EH (cell line): Measurements from ENCODE around the gene CCDC102A.

Experiments used
- DNase-seq: peaks from one replicate; pipeline ENCODE4 v3.0.0-alpha.2; 2015; ENCODE audit warnings: low read depth

Gene CCDC102A

DNA sequence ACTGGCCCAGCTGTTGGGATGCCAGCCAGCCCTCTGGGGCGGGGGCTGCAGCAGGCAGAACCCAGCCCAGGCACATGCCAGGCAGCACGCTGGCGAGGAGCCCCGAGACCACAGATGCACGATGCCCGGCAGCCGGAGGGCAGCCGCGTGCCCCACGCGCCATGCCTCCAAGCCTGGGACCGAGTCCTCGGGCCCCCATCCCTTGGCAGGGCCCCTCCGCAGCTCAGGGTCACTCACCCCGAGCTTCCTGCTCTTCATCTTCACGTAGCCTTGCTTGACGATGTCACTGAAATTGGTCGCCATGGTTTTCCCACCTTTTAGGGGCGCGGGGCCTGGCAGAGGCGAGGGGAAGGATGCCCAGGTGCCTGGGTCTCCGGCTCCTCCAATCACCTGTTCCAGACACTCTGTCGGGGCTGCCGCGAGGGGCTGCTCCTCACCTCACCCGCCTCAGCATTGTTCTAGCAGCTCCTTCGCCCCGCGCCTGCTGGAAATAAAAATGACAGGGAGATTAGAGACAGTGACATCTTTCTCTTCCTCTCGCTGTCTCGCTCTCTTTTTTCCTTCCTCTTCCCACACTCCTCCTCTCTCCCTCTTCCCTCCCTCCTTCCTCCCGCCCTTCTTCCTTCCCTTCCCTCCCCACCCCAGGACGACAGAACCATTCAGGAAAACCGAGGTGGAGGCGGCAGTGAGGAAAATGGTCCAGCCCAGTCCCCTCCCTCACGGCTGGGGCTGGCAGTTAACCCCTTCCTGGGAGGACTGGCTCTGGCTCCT is 57.0 kb downstream of the CCDC102A start:
- peak; percentile 85 for DNase-seq

DNA sequence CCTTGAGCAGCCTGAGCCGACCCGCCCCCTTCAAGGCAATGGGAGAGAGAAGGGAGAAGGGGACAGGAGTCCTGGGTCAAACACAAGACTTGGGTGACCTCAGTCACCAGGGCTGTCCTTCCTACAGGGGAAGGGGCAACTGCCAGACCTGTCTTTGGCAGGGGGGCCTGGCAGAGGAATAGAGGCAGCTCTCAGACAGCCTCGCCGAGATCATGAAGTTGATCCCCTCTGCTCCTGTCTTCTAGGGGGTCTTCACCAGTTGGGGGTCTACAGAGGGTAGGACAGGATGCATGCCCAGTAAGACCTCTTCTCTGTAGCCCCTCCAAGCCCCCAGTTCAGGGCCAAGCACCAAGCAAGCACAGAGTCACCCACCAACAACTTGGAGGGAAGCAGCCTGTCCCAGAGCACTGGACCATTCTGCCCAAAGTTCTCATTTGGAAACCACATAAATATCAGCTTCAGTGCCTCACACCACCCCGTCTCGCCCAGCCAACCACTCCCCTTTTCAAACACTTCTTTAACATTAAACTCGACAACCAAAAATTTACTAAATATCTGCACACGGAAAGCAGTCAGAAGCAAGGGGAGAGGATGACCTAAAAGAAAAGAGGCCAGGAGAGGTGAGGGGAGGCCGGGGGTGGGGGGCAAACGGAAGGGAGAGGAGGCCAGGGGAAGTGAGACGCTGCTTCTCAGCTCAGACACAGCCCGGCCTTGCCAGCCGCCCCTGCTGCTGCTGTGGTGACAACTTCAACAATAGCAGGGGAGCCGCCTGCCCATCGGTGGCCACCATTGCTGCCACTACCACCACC is 57.8 kb downstream of the CCDC102A start:
- no peak for DNase-seq

DNA sequence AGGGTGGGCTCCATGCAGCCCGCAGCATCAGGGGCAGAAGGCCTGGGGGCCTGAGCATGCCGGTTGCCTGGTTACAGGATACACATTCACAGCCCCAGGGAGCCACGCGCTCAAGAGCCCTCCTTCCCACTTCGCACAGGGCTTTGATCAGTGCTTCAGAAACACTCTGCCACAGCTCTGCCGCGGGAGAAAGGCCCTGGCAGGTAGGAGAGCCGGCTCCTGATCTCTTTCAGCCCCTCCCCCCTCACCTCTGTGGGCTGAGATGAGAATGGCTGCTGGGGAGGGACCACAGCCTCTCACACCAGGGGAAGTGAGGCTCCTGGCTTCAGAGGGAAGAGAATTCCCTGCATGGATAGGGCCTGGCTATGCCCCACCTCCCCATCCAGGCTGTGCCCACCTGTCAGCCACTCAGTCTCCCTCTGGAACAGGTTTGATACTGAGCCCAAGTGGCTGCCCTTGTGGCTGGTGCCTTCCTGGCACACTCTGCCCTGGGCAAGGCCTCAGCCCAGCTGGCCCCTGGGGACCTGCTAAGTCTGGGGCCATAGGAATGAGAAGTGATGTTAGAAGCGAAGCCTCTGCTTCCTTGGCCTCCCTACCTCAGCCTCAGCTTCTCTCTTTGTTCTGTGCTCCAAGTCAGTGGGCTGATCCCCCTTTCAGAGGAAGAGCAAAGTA is 58.7 kb downstream of the CCDC102A start:
- DNase-seq = no peak

GRCh38 chr16:57476546-57477410 is 59.6 kb downstream of the CCDC102A start:
- DNase-seq = no peak

- peak; percentile 42 for DNase-seq
Observed at GRCh38 chr16:57475711-57476339, 60.5 kb downstream of the CCDC102A start.

GRCh38 chr16:57474671-57475661 is 61.4 kb downstream of the CCDC102A start:
- no peak for DNase-seq

DNA sequence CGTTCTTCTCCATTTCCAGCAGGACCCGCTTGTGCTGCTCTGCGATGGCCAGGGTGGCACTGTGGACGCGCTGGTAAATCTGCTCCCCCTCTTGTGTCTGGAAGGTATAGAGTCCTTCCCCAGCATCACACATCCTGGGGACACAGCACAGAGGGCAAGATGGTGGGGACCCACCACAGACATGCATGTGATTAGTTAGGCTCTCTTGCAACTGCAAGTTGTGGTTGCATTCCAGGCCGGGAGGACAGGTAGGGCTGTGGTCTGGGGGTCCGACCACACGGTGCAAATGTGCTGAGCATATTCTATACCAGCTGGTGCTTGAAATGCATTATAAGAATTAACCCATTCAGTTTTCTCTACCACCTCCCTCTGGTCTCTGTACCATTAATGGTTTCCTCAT is 62.5 kb downstream of the CCDC102A start:
- DNase-seq = no peak

- DNase-seq = no peak
Observed at GRCh38 chr16:57473176-57473840, 63.1 kb downstream of the CCDC102A start.

GRCh38 chr16:57472665-57473060 is 63.7 kb downstream of the CCDC102A start:
- no peak for DNase-seq

- DNase-seq = no peak
Observed at GRCh38 chr16:57471852-57472664, 64.3 kb downstream of the CCDC102A start.

GRCh38 chr16:57471209-57471608 is 65.2 kb downstream of the CCDC102A start:
- DNase-seq = no peak

- DNase-seq = no peak
Observed at GRCh38 chr16:57470711-57471110, 65.7 kb downstream of the CCDC102A start.

- no peak for DNase-seq
Observed at GRCh38 chr16:57469917-57470470, 66.4 kb downstream of the CCDC102A start.

DNA sequence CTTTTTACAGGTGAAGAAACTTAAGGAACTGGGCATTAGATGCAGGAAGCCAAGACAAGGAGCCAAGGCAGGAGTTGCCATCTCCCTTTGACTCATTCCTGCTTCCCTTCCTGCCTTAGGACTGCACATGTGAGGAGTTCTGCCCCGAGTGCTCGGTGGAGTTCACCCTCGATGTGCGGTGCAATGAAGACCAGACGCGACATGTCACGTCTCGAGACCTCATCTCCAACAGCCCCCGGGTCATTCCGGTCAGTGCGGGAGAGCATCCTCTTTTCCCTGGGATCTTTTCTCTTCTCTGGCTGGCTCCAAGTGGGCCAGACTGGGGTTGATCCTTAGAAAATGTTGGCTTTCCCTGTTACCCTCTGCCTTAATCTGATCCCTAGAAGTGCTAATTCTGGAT is 67.3 kb downstream of the CCDC102A start:
- no peak for DNase-seq

- DNase-seq = no peak
Observed at GRCh38 chr16:57468346-57468745, 68.0 kb downstream of the CCDC102A start.

GRCh38 chr16:57464523-57464922 is 71.8 kb downstream of the CCDC102A start:
- DNase-seq = no peak

GRCh38 chr16:57462978-57463362 is 73.4 kb downstream of the CCDC102A start:
- no peak for DNase-seq

DNA sequence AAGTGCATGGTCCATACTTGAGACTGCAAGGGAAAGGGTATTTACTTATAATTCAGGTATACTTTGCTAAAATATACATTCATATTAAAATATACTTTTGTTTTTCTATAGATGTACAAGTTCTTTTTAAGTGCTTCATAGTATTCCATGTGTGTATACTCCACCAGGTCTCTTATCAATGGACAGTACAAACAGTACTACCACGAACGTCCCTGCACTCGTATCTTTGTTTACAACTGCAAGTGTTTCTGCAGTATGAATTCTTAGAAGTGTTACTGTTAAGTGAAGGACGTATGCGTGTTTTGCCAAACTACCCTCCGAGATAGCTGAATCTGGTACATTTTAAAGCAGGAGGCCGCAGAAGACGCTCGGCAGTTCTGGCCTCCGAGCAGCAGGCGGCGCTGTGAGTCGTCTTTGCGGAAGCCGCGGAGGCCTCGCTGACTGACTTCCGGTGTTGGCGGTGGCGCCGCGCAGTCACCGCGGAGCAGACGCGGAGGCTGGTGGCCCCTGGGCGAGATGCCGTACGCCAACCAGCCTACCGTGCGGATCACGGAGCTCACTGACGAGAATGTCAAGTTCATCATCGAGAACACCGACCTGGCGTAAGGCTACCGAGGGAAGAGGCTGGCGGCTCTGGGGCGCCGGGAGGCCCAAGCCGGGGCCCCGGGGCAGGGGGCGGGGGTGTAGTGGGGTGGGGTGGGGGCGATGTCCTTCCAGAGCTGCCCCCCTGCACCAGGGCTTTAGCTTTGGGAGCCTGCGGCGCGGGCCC is 74.0 kb downstream of the CCDC102A start, which contains the start of gene POLR2C:
POLR2C (plus strand) TSS at position 471 of the 769 bp plus-strand sequence; CDS start at position 517, 46 bp downstream.
- peak; percentile 81 for DNase-seq
